ENCODE data around the gene SLC25A48. TPM values are rescaled to one million over a fixed set of nuclear protein-coding genes. Genes with fewer than 3 reads are reported as not detected.

The SLC25A48 gene
- total RNA-seq, 1 donor from 2014 or later = not detected

- no peak for TF ChIP-seq CTCF (IDR thresholded peaks at IDR 0.05)
- no peaks in the 10 kb centered on the region for H3K27me3 ChIP-seq
- no peaks in the 10 kb centered on the region for H3K4me1 ChIP-seq
- ATAC-seq = peak; percentile 29
- intact Hi-C loops (cut with DNase I) = no loop called here
- H3K36me3 ChIP-seq = no peaks in the 10 kb centered on the region
- no peak for DNase-seq
- H3K27ac ChIP-seq = no peak overlapping the region
- no peak overlapping the region for H3K4me3 ChIP-seq
- no peaks in the 10 kb centered on the region for H3K9me3 ChIP-seq
Measured at GRCh38 chr5:135861641-135862040, 27.2 kb downstream of the SLC25A48 start.

- no peak for TF ChIP-seq CTCF (IDR thresholded peaks at IDR 0.05)
- ATAC-seq (no peak), DNase-seq (no peak)
- H3K27ac ChIP-seq = no peak overlapping the region
- H3K36me3 ChIP-seq = no peaks in the 10 kb centered on the region
- intact Hi-C loops (cut with DNase I) = no loop called here
- no peaks in the 10 kb centered on the region for H3K27me3 ChIP-seq
- H3K9me3 ChIP-seq = no peaks in the 10 kb centered on the region
- no peaks in the 10 kb centered on the region for H3K4me1 ChIP-seq
- no peak overlapping the region for H3K4me3 ChIP-seq
Measured at GRCh38 chr5:135862086-135862485, 27.6 kb downstream of the SLC25A48 start.

GRCh38 chr5:135862744-135863143 lies 28.3 kb downstream of the SLC25A48 start:
- no peaks in the 10 kb centered on the region for H3K9me3 ChIP-seq
- ATAC-seq = no peak

GRCh38 chr5:135864503-135865435 lies 30.3 kb downstream of the SLC25A48 start:
- DNase-seq (no peak), ATAC-seq (no peak)
- Histone ChIP-seq H3K27ac (no peak overlapping the region), H3K27me3 (no peaks in the 10 kb centered on the region), H3K36me3 (no peaks in the 10 kb centered on the region), H3K4me1 (no peaks in the 10 kb centered on the region), H3K9me3 (no peaks in the 10 kb centered on the region), H3K4me3 (no peak overlapping the region)
- TF ChIP-seq CTCF (IDR thresholded peaks at IDR 0.05) = no peak
- intact Hi-C loops (cut with DNase I) = no loop called here

More at GRCh38 chr5:135862744-135863143, 28.3 kb downstream of the SLC25A48 start:
- H3K4me3 ChIP-seq = no peak overlapping the region
- no peaks in the 10 kb centered on the region for H3K36me3 ChIP-seq
- H3K4me1 ChIP-seq = no peaks in the 10 kb centered on the region
- intact Hi-C loops (cut with DNase I) = no loop called here
- H3K27ac ChIP-seq = no peak overlapping the region
- TF ChIP-seq CTCF (IDR thresholded peaks at IDR 0.05) = no peak
- no peaks in the 10 kb centered on the region for H3K27me3 ChIP-seq
- DNase-seq = no peak

GRCh38 chr5:135866016-135866415 lies 31.6 kb downstream of the SLC25A48 start:
- intact Hi-C loops (cut with DNase I) = no loop called here
- no peak overlapping the region for H3K4me3 ChIP-seq
- H3K36me3 ChIP-seq = no peaks in the 10 kb centered on the region
- H3K9me3 ChIP-seq = no peaks in the 10 kb centered on the region
- ATAC-seq (no peak), DNase-seq (no peak)
- H3K4me1 ChIP-seq = no peaks in the 10 kb centered on the region
- H3K27me3 ChIP-seq = no peaks in the 10 kb centered on the region
- H3K27ac ChIP-seq = no peak overlapping the region
- no peak for TF ChIP-seq CTCF (IDR thresholded peaks at IDR 0.05)
